GM13976 (cell line): ENCODE results near the gene FXN.

Experiments used
- DNase-seq: peaks from one replicate; pipeline ENCODE4 v3.0.0; 2012; ENCODE audit warnings: low spot score
- CTCF ChIP-seq: IDR thresholded peaks from 2 replicates; pipeline ENCODE4 v1.5.1; 2012; ENCODE audit warnings: borderline replicate concordance, mild to moderate bottlenecking; ENCODE audit not compliant: insufficient read depth; ENCODE audit errors: extremely low read depth, missing control alignments, control extremely low read depth
- in situ Hi-C: fragments of 300-500 bp; cut with MboI; formaldehyde crosslinking; loops from one replicate; pipeline ENCODE4 v1.12.0; 2022; ENCODE audit warnings: low sequenced_read_pairs, mixed read lengths, inconsistent platforms; ENCODE audit not compliant: unreplicated experiment

Gene FXN

GRCh38 chr9:69079186-69079585 lies 43.6 kb downstream of the FXN start:
- in situ Hi-C loops, result no loop called here
- no peak for TF ChIP-seq CTCF
- DNase-seq, result no peak

GRCh38 chr9:69081261-69081660 lies 45.7 kb downstream of the FXN start:
- in situ Hi-C loops, result no loop called here
- TF ChIP-seq CTCF, result no peak
- DNase-seq, result no peak

- no peak for DNase-seq
- in situ Hi-C loops, result no loop called here
- TF ChIP-seq CTCF, result no peak
Observed at GRCh38 chr9:69083321-69083720, 47.8 kb downstream of the FXN start.

GRCh38 chr9:69085569-69086283 lies 50.2 kb downstream of the FXN start:
- DNase-seq, result no peak
- in situ Hi-C loops, result no loop called here
- TF ChIP-seq CTCF, result no peak

- TF ChIP-seq CTCF, result no peak
- in situ Hi-C loops, result no loop called here
- no peak for DNase-seq
Observed at GRCh38 chr9:69086312-69086711, 50.8 kb downstream of the FXN start.

- DNase-seq, result no peak
- TF ChIP-seq CTCF, result no peak
- in situ Hi-C loops, result no loop called here
Observed at GRCh38 chr9:69086769-69087168, 51.2 kb downstream of the FXN start.
